ENCODE data around the gene OSBPL7. TPM values are rescaled to one million over a fixed set of nuclear protein-coding genes. Genes with fewer than 3 reads are reported as not detected.

Gene OSBPL7
- total RNA-seq, 1 donor from 2014 or later, result 5.1 TPM

- no peak for DNase-seq (ENCODE audit: low spot score)
Observed at GRCh38 chr17:47847341-47848197, 26.0 kb upstream of the OSBPL7 start.

- no peak for DNase-seq (ENCODE audit: low spot score)
Observed at GRCh38 chr17:47846716-47847340, 25.2 kb upstream of the OSBPL7 start.

- no peak for DNase-seq (ENCODE audit: low spot score)
Observed at GRCh38 chr17:47845716-47846075, 24.1 kb upstream of the OSBPL7 start.

GRCh38 chr17:47844814-47845715 lies 23.5 kb upstream of the OSBPL7 start:
- no peak for DNase-seq (ENCODE audit: low spot score)

- no peak for DNase-seq (ENCODE audit: low spot score)
Observed at GRCh38 chr17:47844227-47844626, 22.6 kb upstream of the OSBPL7 start.

- DNase-seq (ENCODE audit: low spot score), result no peak
Observed at GRCh38 chr17:47843391-47843730, 21.8 kb upstream of the OSBPL7 start.

GRCh38 chr17:47841488-47842291 lies 20.1 kb upstream of the OSBPL7 start:
- DNase-seq (ENCODE audit: low spot score), result no peak

GRCh38 chr17:47840742-47841487 lies 19.3 kb upstream of the OSBPL7 start, which contains the start of gene SCRN2:
TSS of gene SCRN2 (minus strand) at chr17:47841273. CDS start at chr17:47840843, 430 bp downstream.
- peak; percentile 97 for DNase-seq (ENCODE audit: low spot score)

- DNase-seq (ENCODE audit: low spot score), result no peak
Observed at GRCh38 chr17:47840001-47840741, 18.6 kb upstream of the OSBPL7 start.

- DNase-seq (ENCODE audit: low spot score), result no peak
Observed at GRCh38 chr17:47839071-47839470, 17.5 kb upstream of the OSBPL7 start.

GRCh38 chr17:47838636-47839035 lies 17.0 kb upstream of the OSBPL7 start:
- DNase-seq (ENCODE audit: low spot score), result no peak

GRCh38 chr17:47837401-47838039 lies 15.9 kb upstream of the OSBPL7 start:
- DNase-seq (ENCODE audit: low spot score), result no peak

- DNase-seq (ENCODE audit: low spot score), result no peak
Observed at GRCh38 chr17:47836601-47837000, 15.0 kb upstream of the OSBPL7 start.

- DNase-seq (ENCODE audit: low spot score), result no peak
Observed at GRCh38 chr17:47834756-47835155, 13.2 kb upstream of the OSBPL7 start.

- DNase-seq (ENCODE audit: low spot score), result no peak
Observed at GRCh38 chr17:47831934-47832327, 10.3 kb upstream of the OSBPL7 start.

- peak; percentile 98 for DNase-seq (ENCODE audit: low spot score)
Observed at GRCh38 chr17:47831003-47831933, 9.7 kb upstream of the OSBPL7 start, which contains the start of the genes LRRC46 and MRPL10. TSS of gene LRRC46 (plus strand) at chr17:47831670. CDS start at chr17:47831990, 320 bp downstream. TSS of gene MRPL10 (minus strand) at chr17:47831541. CDS start at chr17:47831511, 30 bp downstream.

GRCh38 chr17:47830396-47831002 lies 8.9 kb upstream of the OSBPL7 start:
- no peak for DNase-seq (ENCODE audit: low spot score)

All from mesenteric fat pad (tissue), 1 donor.